ENCODE data around the gene PAFAH2. TPM values are rescaled to one million over a fixed set of nuclear protein-coding genes. Genes with fewer than 3 reads are reported as not detected.
"Not testable (repeated sequence)": the region's sequence is repeated elsewhere in the genome, so short reads cannot be mapped to it uniquely, and the experiment has no call there.

The PAFAH2 gene
- polyA plus RNA-seq, 1 donor, result 20.7 TPM

DNA sequence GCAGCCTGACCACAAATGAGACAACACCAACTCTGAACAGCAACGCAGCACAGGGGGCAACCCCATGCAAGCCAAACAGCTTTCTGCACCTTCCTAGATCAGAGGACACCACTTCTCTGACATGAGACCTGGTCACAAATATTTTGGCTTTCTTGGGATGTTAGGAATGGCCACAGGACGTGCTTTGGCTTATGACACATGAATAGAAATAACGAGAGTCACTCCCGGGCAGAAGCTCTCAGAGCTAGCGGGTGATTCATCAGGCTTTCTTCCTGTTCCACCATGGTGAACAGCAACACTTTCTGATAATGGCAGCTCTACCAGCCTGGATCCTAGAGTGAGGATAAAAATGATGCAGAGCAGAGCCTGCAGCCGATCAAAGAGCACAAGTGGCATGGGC, 39.4 kb downstream of the PAFAH2 start:
- Histone ChIP-seq H3K4me1 (ENCODE audit: control insufficient read depth, insufficient read depth, low read length) (no peaks in the 10 kb centered on the region), H3K9me3 (ENCODE audit: control insufficient read depth, low read depth, low read length) (no peaks in the 10 kb centered on the region), H3K4me3 (ENCODE audit: low read length) (no peak overlapping the region), H3K27me3 (ENCODE audit: control insufficient read depth, insufficient read depth, low read length) (no peaks in the 10 kb centered on the region), H3K36me3 (ENCODE audit: control insufficient read depth, insufficient read depth, low read length) (peaks cover 44% of the 10 kb centered on the region), H3K27ac (ENCODE audit: low read length) (no peak overlapping the region)
- DNase-seq, result no peak
- no CpG with 5 or more reads among the region's 6 CpGs for WGBS (ENCODE audit: insufficient coverage, low lambda C conversion rate)

DNA sequence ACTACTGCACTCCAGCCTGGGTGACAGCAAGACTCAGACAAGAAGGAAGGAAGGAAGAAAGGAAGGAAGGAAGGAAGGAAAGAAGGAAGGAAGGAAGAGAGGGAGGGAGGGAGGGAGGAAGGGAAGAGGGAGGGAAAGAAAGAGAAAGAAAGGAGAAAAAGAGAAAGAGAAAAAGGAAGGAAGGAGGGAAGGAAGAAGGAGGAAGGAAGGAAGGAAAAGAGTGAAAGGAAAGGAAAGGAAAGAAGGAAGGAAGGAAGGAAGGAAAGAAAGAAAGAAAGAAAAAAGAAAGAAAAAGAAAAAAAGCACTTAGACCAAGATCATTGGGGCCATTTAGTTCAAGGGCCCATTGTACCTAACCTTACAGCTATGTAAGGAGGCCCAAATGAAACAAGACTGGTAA, 42.3 kb downstream of the PAFAH2 start:
- Histone ChIP-seq H3K27ac (ENCODE audit: low read length) (no peak overlapping the region), H3K4me3 (ENCODE audit: low read length) (no peak overlapping the region), H3K9me3 (ENCODE audit: control insufficient read depth, low read depth, low read length) (no peaks in the 10 kb centered on the region), H3K4me1 (ENCODE audit: control insufficient read depth, insufficient read depth, low read length) (peaks cover 4% of the 10 kb centered on the region), H3K27me3 (ENCODE audit: control insufficient read depth, insufficient read depth, low read length) (no peaks in the 10 kb centered on the region), H3K36me3 (ENCODE audit: control insufficient read depth, insufficient read depth, low read length) (peaks cover 20% of the 10 kb centered on the region)
- DNase-seq, result no peak

DNA sequence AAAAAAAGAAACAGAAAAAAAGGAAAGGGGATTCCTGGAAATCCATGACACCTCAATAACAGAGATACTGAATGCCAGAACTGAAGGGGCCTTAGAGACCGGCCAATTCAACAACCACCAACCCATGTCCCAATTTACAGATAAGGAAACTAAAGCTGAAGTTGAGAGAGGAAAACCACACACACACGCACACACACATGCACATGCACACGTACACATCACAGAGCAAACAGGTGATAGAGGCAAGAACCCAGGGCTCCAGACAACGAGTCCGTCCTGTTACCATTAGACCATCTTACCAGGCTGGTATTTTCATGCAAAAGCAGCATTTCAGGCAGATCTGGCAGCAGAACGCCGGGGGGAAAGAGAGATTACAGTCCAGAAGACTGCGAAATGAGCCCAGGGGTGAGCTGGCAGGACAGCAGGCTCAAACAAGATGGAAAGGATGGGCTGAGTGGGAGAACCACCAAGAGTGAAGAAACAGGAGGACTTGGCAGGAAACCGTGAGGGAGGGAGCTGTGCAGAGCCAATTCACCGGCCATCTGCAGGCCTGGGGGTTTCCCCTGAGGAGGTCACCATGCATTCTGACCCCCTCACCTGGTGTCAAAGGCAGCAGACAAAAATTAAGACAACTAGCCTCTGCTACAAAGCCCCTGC, 43.5 kb downstream of the PAFAH2 start:
- no peak for DNase-seq
- Histone ChIP-seq H3K27ac (ENCODE audit: low read length) (no peak overlapping the region), H3K4me3 (ENCODE audit: low read length) (no peak overlapping the region), H3K9me3 (ENCODE audit: control insufficient read depth, low read depth, low read length) (no peaks in the 10 kb centered on the region), H3K4me1 (ENCODE audit: control insufficient read depth, insufficient read depth, low read length) (peaks cover 4% of the 10 kb centered on the region), H3K27me3 (ENCODE audit: control insufficient read depth, insufficient read depth, low read length) (no peaks in the 10 kb centered on the region), H3K36me3 (ENCODE audit: control insufficient read depth, insufficient read depth, low read length) (peaks cover 13% of the 10 kb centered on the region)
- 100% methylated on average over 1 of the region's 10 CpGs for WGBS (ENCODE audit: insufficient coverage, low lambda C conversion rate)

- Histone ChIP-seq H3K9me3 (ENCODE audit: control insufficient read depth, low read depth, low read length) (no peaks in the 10 kb centered on the region), H3K4me3 (ENCODE audit: low read length) (no peak overlapping the region), H3K27ac (ENCODE audit: low read length) (no peak overlapping the region), H3K27me3 (ENCODE audit: control insufficient read depth, insufficient read depth, low read length) (no peaks in the 10 kb centered on the region), H3K36me3 (ENCODE audit: control insufficient read depth, insufficient read depth, low read length) (no peaks in the 10 kb centered on the region), H3K4me1 (ENCODE audit: control insufficient read depth, insufficient read depth, low read length) (peaks cover 4% of the 10 kb centered on the region)
- DNase-seq, result peak; percentile 27 to 47
- WGBS (ENCODE audit: insufficient coverage, low lambda C conversion rate), result no CpG with 5 or more reads among the region's 4 CpGs
Measured at GRCh38 chr1:25952841-25953401, 44.9 kb downstream of the PAFAH2 start.

DNA sequence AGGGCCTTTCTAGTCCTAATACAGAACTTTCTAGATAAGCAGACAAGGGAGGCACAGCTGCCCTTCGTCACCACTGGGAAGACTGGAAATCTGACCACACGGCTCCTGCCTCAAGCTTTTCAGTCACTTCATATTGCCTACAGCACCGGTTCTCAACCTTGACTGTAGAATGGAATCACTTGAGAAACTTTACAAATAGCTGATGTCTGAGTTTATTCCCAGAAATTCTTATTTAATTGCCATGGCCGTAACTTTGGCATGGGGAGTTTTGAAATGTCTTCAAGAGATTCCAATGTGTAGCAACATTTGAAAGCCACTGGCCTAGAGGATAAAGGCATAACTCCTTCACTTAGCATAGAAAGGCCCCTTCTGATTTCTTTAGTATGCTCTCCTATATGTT, 49.2 kb downstream of the PAFAH2 start:
- DNase-seq, result no peak
- H3K4me1 ChIP-seq (ENCODE audit: control insufficient read depth, insufficient read depth, low read length), result peaks cover 4% of the 10 kb centered on the region
- no peak overlapping the region for H3K27ac ChIP-seq (ENCODE audit: low read length)
- H3K9me3 ChIP-seq (ENCODE audit: control insufficient read depth, low read depth, low read length), result peaks cover 5% of the 10 kb centered on the region
- H3K36me3 ChIP-seq (ENCODE audit: control insufficient read depth, insufficient read depth, low read length), result no peaks in the 10 kb centered on the region
- WGBS (ENCODE audit: insufficient coverage, low lambda C conversion rate), result 100% methylated on average over 1 of the region's 4 CpGs
- H3K4me3 ChIP-seq (ENCODE audit: low read length), result no peak overlapping the region
- H3K27me3 ChIP-seq (ENCODE audit: control insufficient read depth, insufficient read depth, low read length), result no peaks in the 10 kb centered on the region

- no peak overlapping the region for H3K27ac ChIP-seq (ENCODE audit: low read length)
- no peak overlapping the region for H3K4me3 ChIP-seq (ENCODE audit: low read length)
- H3K4me1 ChIP-seq (ENCODE audit: control insufficient read depth, insufficient read depth, low read length), result no peaks in the 10 kb centered on the region
- H3K27me3 ChIP-seq (ENCODE audit: control insufficient read depth, insufficient read depth, low read length), result no peaks in the 10 kb centered on the region
- no peaks in the 10 kb centered on the region for H3K36me3 ChIP-seq (ENCODE audit: control insufficient read depth, insufficient read depth, low read length)
- H3K9me3 ChIP-seq (ENCODE audit: control insufficient read depth, low read depth, low read length), result peaks cover 5% of the 10 kb centered on the region
- peak in 1 of 2 donors; percentile 45 for DNase-seq
- WGBS (ENCODE audit: insufficient coverage, low lambda C conversion rate), result no CpG with 5 or more reads among the region's 2 CpGs
Measured at GRCh38 chr1:25947027-25947426, 50.8 kb downstream of the PAFAH2 start.

- DNase-seq, result no peak
- H3K4me1 ChIP-seq (ENCODE audit: control insufficient read depth, insufficient read depth, low read length), result no peaks in the 10 kb centered on the region
- WGBS (ENCODE audit: insufficient coverage, low lambda C conversion rate), result 100% methylated on average over 1 of the region's 5 CpGs
- H3K4me3 ChIP-seq (ENCODE audit: low read length), result no peak overlapping the region
- peaks cover 5% of the 10 kb centered on the region for H3K9me3 ChIP-seq (ENCODE audit: control insufficient read depth, low read depth, low read length)
- H3K36me3 ChIP-seq (ENCODE audit: control insufficient read depth, insufficient read depth, low read length), result no peaks in the 10 kb centered on the region
- no peak overlapping the region for H3K27ac ChIP-seq (ENCODE audit: low read length)
- H3K27me3 ChIP-seq (ENCODE audit: control insufficient read depth, insufficient read depth, low read length), result no peaks in the 10 kb centered on the region
Measured at GRCh38 chr1:25945761-25946160, 52.1 kb downstream of the PAFAH2 start.

- DNase-seq, result peak; percentile 32 to 80
- no peak overlapping the region for H3K4me3 ChIP-seq (ENCODE audit: low read length)
- peaks cover 5% of the 10 kb centered on the region for H3K9me3 ChIP-seq (ENCODE audit: control insufficient read depth, low read depth, low read length)
- no peaks in the 10 kb centered on the region for H3K27me3 ChIP-seq (ENCODE audit: control insufficient read depth, insufficient read depth, low read length)
- no peaks in the 10 kb centered on the region for H3K4me1 ChIP-seq (ENCODE audit: control insufficient read depth, insufficient read depth, low read length)
- no CpG with 5 or more reads among the region's 3 CpGs for WGBS (ENCODE audit: insufficient coverage, low lambda C conversion rate)
- no peak overlapping the region for H3K27ac ChIP-seq (ENCODE audit: low read length)
- H3K36me3 ChIP-seq (ENCODE audit: control insufficient read depth, insufficient read depth, low read length), result no peaks in the 10 kb centered on the region
Measured at GRCh38 chr1:25944986-25945385, 52.9 kb downstream of the PAFAH2 start.

DNA sequence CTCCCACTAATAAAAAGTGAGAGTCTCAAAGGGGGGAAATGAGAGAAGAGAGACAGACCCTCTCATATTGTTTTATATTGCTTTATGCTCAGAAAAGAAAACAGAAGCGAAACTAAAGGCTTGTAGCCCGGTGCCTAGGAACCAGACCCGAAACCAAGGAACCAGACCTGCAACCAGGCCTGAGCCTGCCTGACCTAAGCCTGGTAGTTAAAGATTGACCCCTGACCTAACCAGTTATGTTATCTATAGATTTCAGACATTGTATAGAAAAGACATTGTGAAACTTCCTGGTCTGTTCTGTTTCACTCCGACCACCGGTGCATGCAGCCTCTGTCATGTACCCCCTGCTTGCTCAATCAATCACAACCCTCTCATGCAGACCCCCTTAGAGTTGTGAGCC, 54.4 kb downstream of the PAFAH2 start:
- H3K27ac ChIP-seq (ENCODE audit: low read length); H3K36me3 ChIP-seq (ENCODE audit: control insufficient read depth, insufficient read depth, low read length); DNase-seq; H3K4me3 ChIP-seq (ENCODE audit: low read length); H3K9me3 ChIP-seq (ENCODE audit: control insufficient read depth, low read depth, low read length); H3K4me1 ChIP-seq (ENCODE audit: control insufficient read depth, insufficient read depth, low read length); H3K27me3 ChIP-seq (ENCODE audit: control insufficient read depth, insufficient read depth, low read length): not testable (repeated sequence)
- WGBS (ENCODE audit: insufficient coverage, low lambda C conversion rate), result no CpG with 5 or more reads among the region's 5 CpGs

- Histone ChIP-seq H3K4me1 (ENCODE audit: control insufficient read depth, insufficient read depth, low read length) (no peaks in the 10 kb centered on the region), H3K4me3 (ENCODE audit: low read length) (no peak overlapping the region), H3K27me3 (ENCODE audit: control insufficient read depth, insufficient read depth, low read length) (peaks cover 2% of the 10 kb centered on the region), H3K9me3 (ENCODE audit: control insufficient read depth, low read depth, low read length) (no peaks in the 10 kb centered on the region), H3K36me3 (ENCODE audit: control insufficient read depth, insufficient read depth, low read length) (no peaks in the 10 kb centered on the region), H3K27ac (ENCODE audit: low read length) (no peak overlapping the region)
- 90% methylated on average over 2 of the region's 4 CpGs for WGBS (ENCODE audit: insufficient coverage, low lambda C conversion rate)
- DNase-seq, result no peak
Measured at GRCh38 chr1:25936947-25937346, 60.9 kb downstream of the PAFAH2 start.

Measured in large intestine (tissue), 3 donors.